Fibroblast of skin of back (primary cell): Measurements from ENCODE around the gene CD83.
A peak's percentile ranks its signal among the peaks of the same experiment; 100 is the strongest.

Experiments used
- DNase-seq: peaks from one replicate; pipeline ENCODE4 v3.0.0-alpha.2; 2013

Gene CD83

GRCh38 chr6:14126191-14126590 is 8.6 kb downstream of the CD83 start:
- no peak for DNase-seq

- no peak for DNase-seq
Observed at GRCh38 chr6:14127611-14128010, 10.0 kb downstream of the CD83 start.

- DNase-seq, result no peak
Observed at GRCh38 chr6:14128012-14128411, 10.4 kb downstream of the CD83 start.

- no peak for DNase-seq
Observed at GRCh38 chr6:14128746-14129145, 11.2 kb downstream of the CD83 start.

GRCh38 chr6:14129575-14129974 is 12.0 kb downstream of the CD83 start:
- peak; percentile 70 for DNase-seq

GRCh38 chr6:14130435-14131075 is 13.0 kb downstream of the CD83 start:
- DNase-seq, result no peak

GRCh38 chr6:14131579-14131978 is 14.0 kb downstream of the CD83 start:
- no peak for DNase-seq

- no peak for DNase-seq
Observed at GRCh38 chr6:14132244-14132920, 14.8 kb downstream of the CD83 start.

GRCh38 chr6:14132921-14133275 is 15.3 kb downstream of the CD83 start:
- no peak for DNase-seq

GRCh38 chr6:14134211-14134910 is 16.8 kb downstream of the CD83 start:
- no peak for DNase-seq

GRCh38 chr6:14135893-14136539 is 18.4 kb downstream of the CD83 start:
- no peak for DNase-seq

- DNase-seq, result no peak
Observed at GRCh38 chr6:14138701-14139215, 21.2 kb downstream of the CD83 start.

- DNase-seq, result no peak
Observed at GRCh38 chr6:14141351-14142062, 23.9 kb downstream of the CD83 start.

- no peak for DNase-seq
Observed at GRCh38 chr6:14142063-14142450, 24.5 kb downstream of the CD83 start.

- DNase-seq, result no peak
Observed at GRCh38 chr6:14142511-14143223, 25.1 kb downstream of the CD83 start.

- DNase-seq, result no peak
Observed at GRCh38 chr6:14143305-14143704, 25.7 kb downstream of the CD83 start.

GRCh38 chr6:14144678-14145113 is 27.1 kb downstream of the CD83 start:
- peak; percentile 64 for DNase-seq

- no peak for DNase-seq
Observed at GRCh38 chr6:14146506-14147096, 29.0 kb downstream of the CD83 start.

- DNase-seq, result no peak
Observed at GRCh38 chr6:14147891-14148290, 30.3 kb downstream of the CD83 start.

- no peak for DNase-seq
Observed at GRCh38 chr6:14148471-14148870, 30.9 kb downstream of the CD83 start.

- DNase-seq, result no peak
Observed at GRCh38 chr6:14149053-14149738, 31.6 kb downstream of the CD83 start.
